WTC11 (cell line): ENCODE data around the gene ZER1.

Experiments
- ESRRA ChIP-seq: sonication (generic); formaldehyde crosslinking; IDR thresholded peaks from 2 replicates; pipeline ENCODE4 v1.8.1; 2022; ENCODE audit warnings: mild to moderate bottlenecking, missing genetic modification reagents, borderline replicate concordance
- TF ChIP-seq, protein P1 (sequence below): fragments of 200-600 bp; IDR thresholded peaks from 2 replicates; pipeline ENCODE4 v1.8.0; 2022; ENCODE audit warnings: antibody characterized with exemption
- TF ChIP-seq, protein P2 (sequence below): sonication (generic); formaldehyde crosslinking; IDR thresholded peaks from 2 replicates; pipeline ENCODE4 v1.8.1; 2023; ENCODE audit warnings: mild to moderate bottlenecking, missing genetic modification reagents, moderate library complexity
- TF ChIP-seq, protein P3 (sequence below): sonication (generic); formaldehyde crosslinking; IDR thresholded peaks from 2 replicates; pipeline ENCODE4 v1.8.1; 2023; ENCODE audit warnings: mild to moderate bottlenecking, missing genetic modification reagents, moderate library complexity

DNA sequence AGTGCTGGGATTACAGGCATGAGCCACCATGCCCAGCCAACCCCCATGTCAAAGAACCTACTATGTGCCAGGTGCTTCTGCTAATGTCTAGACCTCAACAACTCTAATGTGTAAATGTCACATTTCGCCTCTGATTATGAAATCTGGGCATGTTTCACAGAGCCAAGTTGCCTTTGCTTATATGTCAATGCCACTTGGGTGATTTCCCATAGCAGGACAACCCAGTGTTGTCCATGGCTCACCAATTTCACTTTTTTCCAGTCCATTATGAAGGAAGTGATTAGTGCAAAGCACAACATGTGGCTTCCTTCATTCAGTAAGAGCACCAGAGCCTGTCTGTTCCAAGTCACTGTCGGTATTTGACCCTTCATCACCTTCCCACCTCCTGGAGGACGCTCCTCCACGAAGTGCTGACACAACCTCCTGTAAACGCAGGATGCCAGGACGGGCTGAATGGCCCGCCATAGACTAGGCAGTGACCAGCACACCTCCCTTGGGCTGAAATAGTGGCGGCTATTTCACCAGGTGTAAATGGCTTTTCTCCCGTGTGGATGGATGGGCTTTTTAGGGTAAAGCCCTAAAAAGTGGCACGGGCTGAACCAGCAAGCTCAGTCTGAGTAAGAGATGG is 70.4 kb downstream of the ZER1 start:
- TF ChIP-seq, protein P1, sequence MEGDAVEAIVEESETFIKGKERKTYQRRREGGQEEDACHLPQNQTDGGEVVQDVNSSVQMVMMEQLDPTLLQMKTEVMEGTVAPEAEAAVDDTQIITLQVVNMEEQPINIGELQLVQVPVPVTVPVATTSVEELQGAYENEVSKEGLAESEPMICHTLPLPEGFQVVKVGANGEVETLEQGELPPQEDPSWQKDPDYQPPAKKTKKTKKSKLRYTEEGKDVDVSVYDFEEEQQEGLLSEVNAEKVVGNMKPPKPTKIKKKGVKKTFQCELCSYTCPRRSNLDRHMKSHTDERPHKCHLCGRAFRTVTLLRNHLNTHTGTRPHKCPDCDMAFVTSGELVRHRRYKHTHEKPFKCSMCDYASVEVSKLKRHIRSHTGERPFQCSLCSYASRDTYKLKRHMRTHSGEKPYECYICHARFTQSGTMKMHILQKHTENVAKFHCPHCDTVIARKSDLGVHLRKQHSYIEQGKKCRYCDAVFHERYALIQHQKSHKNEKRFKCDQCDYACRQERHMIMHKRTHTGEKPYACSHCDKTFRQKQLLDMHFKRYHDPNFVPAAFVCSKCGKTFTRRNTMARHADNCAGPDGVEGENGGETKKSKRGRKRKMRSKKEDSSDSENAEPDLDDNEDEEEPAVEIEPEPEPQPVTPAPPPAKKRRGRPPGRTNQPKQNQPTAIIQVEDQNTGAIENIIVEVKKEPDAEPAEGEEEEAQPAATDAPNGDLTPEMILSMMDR = no peak
- no peak for TF ChIP-seq ESRRA (CRISPR knock-in tag)
- TF ChIP-seq, protein P2, sequence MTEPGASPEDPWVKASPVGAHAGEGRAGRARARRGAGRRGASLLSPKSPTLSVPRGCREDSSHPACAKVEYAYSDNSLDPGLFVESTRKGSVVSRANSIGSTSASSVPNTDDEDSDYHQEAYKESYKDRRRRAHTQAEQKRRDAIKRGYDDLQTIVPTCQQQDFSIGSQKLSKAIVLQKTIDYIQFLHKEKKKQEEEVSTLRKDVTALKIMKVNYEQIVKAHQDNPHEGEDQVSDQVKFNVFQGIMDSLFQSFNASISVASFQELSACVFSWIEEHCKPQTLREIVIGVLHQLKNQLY = no peak
- TF ChIP-seq, protein P3, sequence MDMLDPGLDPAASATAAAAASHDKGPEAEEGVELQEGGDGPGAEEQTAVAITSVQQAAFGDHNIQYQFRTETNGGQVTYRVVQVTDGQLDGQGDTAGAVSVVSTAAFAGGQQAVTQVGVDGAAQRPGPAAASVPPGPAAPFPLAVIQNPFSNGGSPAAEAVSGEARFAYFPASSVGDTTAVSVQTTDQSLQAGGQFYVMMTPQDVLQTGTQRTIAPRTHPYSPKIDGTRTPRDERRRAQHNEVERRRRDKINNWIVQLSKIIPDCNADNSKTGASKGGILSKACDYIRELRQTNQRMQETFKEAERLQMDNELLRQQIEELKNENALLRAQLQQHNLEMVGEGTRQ (CRISPR knock-in tag) = no peak
